Medulla oblongata (tissue), 1 donor: Measurements from ENCODE around the gene TARDBP.
"Not testable (repeated sequence)": the region's sequence is repeated elsewhere in the genome, so short reads cannot be mapped to it uniquely, and the experiment has no call there.

Experiments used
- DNase-seq: peaks from one replicate; pipeline ENCODE4 v3.0.0-alpha.2; 2015; ENCODE audit errors: extremely low spot score

The TARDBP gene

DNA sequence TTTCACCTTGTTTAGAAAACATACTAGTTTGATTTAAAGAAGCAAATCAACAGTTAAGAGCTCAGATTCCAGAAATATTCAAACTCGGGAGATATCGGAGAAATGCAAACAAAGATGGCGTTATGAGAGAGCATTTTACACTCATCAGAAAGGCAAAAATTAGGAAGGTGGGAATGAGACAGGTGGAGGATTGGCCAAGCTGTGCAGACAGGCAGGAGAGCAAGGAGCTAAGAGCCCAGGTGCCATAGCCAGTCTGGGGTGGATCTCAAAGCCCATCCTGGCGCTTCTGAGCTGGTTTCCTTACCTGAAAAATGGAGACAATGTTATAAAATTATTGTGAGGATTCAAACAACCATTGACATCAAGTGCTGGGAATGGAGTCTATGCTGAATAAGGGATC, 19.6 kb upstream of the TARDBP start:
- DNase-seq, result no peak

DNA sequence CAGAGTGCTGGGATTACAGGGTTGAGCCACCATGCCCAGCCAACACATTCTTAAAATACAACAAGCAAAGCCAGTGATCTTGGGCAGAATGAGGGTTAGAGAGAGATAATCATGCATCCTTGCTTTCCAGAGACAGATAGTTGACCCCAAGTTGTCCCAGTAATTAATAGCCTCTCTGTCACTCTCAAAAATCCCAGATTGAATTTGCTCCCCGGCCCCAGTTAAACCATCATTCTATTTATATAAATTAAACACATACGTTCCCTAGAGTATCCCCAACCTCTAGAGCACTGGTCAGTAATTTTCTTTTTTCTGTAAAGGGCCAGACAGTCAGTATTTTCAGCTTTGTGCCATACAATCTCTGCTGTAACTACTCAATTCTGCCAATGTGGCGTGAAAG, 16.4 kb upstream of the TARDBP start:
- no peak for DNase-seq

DNA sequence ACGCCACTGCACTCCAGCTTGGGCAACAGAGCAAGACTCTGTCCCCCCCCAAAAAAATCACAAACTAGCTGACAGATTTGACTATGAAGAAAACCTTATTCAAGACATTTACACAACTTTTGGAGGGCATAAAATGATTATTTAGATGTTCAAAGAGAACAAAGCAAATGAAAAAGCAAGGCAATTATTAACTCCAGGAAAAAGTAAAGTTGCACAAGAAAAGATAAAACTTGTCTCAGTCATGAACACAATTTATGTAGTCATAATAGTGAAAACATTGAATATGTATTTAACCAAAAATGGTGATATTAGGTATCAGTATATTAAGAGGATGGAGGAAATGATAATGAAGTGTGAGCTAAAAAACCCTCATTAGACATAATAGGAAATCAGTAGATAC, 11.9 kb upstream of the TARDBP start:
- no peak for DNase-seq

DNA sequence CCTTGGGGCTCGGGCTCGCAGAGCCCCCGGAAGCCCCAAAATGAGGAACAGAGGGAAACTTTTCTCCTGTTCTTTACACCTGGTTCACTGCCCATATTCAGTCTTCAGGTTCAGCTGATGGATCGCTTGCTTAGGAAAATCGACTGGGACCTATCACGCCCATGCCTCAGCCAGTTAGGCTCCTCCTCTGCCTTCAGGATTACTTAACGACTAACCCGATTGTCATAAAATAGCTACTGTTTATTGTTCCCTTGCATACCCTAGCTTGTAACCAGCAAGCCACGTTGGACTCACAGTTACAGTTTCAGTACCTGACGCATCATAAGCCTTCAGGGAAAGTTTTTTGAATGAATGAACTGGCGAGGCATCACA, 692 bp downstream of the TARDBP start:
- peak; percentile 6 for DNase-seq

DNA sequence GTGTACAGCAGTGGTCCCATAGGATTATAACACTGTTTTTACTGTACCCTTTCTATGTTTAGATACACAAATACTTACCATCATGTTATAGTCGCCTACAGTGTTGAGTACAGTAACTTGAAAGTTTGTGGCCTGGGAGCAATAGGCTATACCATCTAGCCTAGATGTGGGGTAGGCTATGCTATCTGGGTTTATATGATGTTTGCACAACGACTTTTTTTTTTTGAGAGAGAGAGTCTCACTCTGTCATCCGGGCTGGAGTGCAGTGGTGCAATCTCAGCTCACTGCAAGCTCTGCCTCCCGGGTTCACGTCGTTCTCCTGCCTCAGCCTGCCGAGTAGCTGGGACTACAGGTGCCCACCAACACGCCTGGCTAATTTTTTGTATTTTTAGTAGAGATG, 6.9 kb downstream of the TARDBP start:
- DNase-seq, result not testable (repeated sequence)

DNA sequence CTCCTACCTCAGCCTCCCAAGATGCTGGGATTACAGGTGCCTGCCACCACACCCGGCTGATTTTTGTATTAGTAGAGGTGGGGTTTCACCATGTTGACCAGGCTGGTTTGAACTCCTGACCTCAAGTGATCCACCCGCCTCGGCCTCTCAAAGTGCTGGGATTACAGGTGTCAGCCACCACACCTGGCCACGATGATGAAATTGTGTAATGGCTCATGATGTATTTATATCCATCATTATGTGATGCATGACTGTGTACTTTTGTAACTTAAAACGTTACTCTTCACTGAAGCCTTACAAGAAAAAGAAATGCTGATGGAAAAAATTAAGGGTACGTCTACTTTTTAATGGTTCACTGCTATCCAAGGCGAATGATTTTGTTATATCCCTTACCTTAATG, 7.5 kb downstream of the TARDBP start:
- DNase-seq, result no peak

DNA sequence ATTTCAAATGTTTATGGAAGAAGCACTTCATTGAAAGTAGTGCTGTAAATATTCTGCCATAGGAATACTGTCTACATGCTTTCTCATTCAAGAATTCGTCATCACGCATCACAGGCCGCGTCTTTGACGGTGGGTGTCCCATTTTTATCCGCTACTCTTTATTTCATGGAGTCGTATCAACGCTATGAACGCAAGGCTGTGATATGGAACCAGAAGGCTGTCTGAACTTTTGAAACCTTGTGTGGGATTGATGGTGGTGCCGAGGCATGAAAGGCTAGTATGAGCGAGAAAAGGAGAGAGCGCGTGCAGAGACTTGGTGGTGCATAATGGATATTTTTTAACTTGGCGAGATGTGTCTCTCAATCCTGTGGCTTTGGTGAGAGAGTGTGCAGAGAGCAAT, 10.7 kb downstream of the TARDBP start:
- no peak for DNase-seq

DNA sequence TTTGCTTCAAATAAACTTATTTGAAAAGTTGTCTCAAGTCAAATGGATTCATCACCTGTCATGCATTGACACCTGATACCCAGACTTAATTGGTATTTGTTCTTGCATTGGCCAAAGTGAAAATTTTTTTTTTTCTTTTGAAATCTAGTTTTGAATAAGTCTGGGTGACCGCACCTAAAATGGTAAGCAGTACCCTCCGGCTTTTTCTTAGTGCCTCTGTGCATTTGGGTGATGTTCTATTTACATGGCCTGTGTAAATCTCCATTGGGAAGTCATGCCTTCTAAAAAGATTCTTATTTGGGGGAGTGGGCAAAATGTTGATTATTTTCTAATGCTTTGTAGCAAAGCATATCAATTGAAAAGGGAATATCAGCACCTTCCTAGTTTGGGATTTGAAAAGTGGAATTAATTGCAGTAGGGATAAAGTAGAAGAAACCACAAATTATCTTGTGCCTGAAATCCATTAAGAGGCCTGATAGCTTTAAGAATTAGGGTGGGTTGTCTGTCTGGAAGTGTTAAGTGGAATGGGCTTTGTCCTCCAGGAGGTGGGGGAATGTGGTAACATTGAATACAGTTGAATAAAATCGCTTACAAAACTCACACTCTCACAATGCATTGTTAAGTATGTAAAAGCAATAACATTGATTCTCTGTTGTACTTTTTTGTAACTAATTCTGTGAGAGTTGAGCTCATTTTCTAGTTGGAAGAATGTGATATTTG, 11.9 kb downstream of the TARDBP start:
- no peak for DNase-seq

DNA sequence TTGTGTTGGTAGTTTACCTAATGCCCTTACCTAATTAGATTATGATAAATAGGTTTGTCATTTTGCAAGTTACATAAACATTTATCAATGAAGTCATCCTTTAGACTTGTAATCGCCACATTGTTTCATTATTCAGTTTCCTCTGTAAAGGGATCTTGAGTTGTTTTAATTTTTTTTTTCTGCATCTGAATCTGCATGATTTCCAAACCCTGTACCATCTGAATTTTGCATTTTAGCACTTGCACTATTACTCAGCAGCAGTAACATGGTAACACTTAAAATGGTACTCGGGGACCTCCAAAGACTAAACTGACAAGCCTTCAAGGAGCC, 12.4 kb downstream of the TARDBP start:
- no peak for DNase-seq

DNA sequence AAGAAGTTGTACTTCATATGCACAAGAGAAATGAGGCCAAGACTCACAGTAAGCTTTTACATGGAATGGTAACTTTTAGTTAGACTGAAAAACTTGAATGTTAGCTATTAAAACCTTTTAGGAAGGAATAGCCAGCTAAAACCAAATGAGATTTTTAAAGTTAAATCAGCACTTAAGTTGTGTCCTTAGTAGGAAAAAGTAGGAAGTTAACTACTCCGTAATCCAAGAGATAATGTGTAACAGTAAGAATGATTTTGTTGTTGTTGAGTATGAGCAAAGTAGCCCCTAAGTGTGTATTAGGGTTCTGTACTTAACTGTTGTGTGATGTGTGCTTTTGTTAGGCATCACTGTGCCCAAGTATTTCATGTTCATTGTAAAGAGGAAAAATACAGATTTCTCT, 13.2 kb downstream of the TARDBP start:
- no peak for DNase-seq

DNA sequence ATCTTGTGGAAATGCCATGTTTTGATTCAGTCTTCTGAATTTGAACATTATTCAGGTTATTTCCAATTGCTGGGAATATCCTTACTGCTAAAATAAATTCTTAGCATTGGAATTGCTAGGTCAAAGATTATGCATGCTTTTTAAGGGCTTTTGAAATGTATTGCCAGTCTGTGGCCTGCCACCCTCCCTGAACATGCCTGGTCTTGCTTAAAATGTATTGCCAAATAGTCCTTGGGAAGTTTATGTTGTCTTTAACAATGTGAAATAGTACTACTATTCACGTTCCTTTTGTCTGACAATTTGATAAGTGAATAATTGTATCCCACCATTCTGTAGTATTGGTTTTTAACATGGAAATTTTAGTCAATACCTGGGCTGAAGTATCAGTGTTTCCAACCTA, 13.6 kb downstream of the TARDBP start:
- no peak for DNase-seq

DNA sequence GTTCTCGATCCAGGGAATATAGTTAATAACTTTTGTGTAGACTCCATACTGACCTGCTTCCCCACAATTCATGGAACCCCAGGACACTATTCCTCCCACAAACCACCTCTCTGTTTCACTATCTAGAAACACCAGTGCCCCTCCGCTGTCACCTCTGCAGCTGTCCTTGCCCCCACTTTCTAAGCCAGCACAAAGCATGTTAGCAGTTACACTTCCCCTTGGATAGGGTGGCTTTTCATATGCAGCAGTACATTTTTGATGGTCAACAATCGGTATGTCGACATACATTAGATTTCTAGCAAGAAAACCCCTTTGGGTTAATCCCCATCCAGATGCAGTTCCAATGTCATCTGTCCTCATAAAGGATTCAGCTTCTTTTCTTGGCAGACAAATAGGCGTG, 14.4 kb downstream of the TARDBP start:
- DNase-seq, result no peak

DNA sequence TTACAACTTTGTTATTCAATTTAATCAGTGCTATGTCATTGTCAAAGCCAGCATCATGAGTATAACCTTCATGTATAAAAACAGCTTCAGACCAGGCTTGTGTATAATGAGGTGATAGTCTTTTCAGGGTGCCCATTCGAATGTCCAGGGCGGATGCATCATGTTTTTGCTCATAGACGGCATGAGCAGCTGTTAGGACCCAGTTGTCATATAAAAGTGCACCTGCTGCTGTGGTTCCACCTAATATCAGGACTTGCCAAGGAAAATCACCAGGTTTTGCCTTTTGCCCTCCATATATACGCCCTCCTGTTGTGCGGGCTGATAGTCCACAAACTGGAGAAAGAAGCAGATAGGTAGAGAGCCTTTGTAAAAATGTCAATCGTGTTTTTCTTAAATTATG, 14.9 kb downstream of the TARDBP start:
- no peak for DNase-seq

DNA sequence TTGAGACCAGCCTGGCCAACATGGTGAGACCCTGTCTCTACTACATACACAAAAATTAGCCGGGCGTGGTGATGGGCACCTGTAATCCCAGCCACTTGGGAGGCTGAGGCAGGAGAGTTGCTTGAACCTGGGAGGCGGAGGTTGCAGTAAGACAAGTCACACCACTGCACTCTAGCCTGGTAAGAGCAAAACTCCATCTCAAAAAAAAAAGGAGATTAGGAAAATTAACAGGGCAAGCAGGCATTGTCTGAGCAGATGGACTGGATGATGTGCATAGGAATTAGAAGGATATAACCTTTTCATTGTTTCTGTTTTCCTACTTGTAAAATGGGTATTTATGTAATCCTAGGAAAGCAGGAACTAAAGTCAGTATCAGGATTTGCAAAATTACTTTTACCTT, 15.6 kb downstream of the TARDBP start:
- no peak for DNase-seq

DNA sequence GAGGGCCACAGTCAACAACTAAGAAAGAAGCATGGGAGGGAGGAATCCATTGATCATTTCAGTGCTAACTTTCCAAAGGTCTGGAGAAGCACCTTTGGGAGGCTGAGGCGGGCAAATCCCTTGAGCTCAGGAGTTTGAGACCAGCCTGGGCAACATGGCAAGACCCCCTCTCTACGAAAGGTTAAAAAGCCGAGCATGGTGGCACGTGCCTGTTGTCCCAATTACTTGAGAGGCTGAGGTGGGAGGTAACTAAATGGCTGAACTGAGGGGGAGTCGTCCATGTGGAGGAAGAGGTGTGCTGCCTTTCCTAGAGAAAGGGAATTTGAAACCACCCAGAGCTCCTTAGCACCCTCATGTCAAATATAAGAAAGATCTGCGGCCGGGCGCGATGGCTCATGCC, 18.4 kb downstream of the TARDBP start:
- DNase-seq, result no peak

DNA sequence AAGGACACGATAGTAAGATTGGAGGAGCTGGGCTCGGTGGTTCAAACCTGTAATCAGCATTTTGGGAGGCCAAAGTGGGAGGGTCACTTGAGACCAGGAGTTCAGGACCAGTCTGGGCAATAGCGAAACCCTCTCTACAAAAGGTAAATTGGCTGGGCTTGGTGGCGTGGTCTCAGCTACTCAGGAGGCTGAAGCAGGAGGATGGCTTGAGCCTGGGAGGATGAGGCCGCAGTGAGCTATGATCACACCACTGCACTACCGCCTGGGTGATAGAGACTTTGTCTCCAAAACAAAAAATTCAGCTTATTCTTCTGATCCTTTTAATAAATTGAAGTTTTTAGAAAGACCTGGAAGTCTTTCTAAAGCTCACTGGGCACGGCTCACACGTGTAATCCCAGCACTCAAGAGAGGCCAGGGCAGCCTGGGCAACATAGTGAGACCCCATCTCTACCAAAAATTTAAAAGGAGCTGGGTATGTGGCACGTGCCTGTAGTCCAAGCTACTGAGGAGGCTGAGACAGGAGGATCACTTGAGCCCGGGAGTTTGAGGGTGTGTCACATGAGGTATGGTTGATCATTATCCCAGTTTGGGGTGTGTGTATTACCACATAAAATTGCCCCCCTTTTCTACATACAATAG, 19.3 kb downstream of the TARDBP start:
- no peak for DNase-seq

DNA sequence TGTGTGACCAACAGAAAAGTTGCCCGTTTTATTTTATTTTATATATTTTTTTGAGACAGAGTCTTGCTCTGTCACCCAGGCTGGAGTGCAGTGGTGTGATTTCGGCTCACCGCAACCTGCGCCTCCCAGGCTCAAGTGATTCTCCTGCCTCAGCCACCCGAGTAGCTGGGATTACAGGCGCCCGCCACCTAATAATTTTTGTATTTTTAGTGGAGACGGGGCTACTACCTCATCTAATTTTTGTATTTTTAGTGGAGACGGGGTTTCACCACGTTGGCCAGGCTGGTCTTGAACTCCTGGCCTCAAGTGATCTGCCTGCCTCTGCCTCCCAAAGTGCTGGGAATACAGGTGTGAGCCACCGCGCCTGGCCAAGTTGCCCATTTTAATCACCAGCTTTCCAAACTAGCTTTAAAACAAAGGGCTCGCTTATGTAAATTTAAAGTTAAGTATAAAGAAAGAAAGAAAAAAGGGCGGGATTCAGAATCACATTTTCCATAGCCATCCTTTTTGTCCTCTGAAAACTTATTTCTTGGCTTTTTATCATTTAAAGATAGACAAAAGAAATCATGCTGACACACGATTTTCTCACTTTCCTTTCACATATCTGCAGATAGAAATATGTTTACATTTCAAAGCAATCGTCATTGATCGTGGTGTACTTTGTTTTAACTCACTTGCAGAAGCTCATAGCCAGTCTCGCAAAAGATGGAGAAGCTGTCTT, 24.7 kb downstream of the TARDBP start:
- not testable (repeated sequence) for DNase-seq

DNA sequence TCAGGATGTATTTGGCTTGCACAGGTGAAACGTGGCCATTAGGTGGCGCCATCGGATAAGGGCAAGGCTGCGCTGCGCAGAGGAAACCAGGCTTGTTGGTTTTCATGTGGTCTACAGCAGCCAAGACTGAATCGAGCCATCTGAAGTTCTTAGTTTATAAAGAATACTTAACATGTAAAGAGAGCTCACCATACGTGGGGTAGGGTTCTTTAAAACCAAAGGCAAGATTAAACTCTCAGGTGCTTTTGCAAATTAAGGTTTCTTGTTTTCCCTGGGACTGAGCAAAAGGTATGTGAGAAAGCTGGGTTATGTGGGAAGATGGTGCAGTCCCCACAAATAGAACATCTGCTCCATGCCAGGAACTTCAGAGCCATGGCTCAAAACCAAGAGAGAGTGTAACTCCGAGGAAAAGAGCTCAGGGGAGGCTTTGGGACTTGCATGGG, 25.3 kb downstream of the TARDBP start:
- DNase-seq, result peak; percentile 95

DNA sequence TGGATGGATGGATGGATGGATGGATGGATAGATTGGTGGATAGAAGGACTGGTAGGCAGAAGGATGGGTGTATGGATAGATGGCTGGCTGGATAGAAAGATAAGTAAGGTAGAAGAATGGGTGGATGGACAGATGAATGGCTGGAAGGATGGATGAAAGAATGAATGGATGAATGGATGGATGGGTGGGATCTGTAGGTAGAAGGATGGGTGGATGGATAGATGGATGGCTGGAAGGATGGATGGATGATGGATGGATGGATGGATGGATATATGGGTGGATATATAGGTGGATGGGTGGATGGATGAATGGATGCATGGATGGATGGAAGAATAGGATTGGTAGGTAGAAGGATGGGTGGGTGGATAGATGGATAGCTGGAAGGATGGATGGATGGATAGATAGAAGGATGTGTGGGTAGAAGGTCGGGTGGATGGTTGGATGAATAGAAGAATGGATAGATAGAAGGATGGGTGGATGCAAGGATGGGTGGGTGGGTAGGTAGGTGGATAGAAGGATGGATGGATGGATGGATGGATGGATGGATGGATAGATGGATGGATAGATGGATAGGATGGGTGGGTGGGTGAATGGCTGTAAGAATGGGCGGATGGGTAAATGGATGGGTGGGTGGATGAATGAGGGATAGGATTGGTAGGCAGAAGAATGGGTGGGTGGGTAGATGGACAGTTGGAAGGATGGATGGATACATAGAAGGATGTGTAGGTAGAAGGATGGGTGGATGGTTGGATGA, 27.1 kb downstream of the TARDBP start:
- DNase-seq, result no peak

DNA sequence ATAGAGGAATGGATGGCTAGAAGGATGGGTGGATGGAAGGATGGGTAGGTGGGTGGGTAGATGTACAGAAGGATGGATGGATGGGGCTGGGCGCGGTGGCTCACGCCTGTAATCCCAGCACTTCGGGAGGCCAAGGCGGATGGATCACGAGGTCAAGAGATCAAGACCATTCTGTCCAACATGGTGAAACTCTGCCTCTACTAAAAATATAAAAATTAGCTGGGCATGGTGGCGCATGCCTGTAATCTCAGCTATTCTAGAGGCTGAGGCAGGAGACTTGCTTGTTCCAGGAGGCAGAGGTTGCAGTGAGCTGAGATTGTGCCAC, 27.6 kb downstream of the TARDBP start:
- DNase-seq, result not testable (repeated sequence)

DNA sequence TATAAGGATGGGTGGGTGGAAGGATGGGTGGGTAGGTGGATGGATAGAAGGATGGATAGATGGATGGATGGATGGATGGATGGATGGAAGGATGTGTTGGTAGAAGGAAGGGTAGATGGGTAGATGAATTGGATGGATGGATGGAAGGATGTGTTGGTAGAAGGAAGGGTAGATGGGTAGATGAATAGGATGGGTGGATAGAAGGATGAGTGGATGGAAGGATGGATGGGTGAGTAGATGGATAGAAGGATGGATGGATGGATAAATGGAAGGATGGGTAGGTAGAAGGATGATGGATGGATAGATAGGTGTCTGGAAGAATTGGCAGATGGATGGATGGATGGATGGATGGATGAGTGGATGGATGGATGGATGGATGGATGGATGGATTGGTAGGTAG, 28.6 kb downstream of the TARDBP start:
- no peak for DNase-seq

DNA sequence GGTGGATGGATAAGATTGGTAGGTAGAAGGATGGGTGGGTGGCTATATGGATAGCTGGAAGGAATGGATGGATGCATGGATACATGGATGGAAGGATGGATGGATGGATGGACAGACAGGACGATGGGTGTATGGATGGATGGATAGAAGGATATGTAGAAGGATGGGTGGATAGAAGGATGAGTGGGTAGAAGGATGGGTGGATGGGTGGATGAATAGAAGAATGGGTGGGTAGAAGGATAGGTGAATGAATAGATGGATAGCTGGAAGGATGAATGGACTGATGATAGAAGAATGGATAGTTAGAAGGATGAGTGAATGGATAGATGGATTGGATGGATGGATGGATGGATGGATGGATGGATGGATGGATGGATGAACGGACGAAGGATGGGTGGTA, 29.6 kb downstream of the TARDBP start:
- DNase-seq, result no peak
